ENCODE measurements around the gene MYLK3. TPM values are rescaled to one million over a fixed set of nuclear protein-coding genes. Genes with fewer than 3 reads are reported as not detected.

Gene MYLK3
- total RNA-seq, 1 donor from 2014 or later, result 0.49 TPM

- no peak for DNase-seq
- no peak overlapping the region for H3K27ac Mint-ChIP-seq (ENCODE audit: unreplicated experiment)
- peaks cover 5% of the 10 kb centered on the region for H3K27me3 Mint-ChIP-seq (ENCODE audit: unreplicated experiment)
- no peak for TF ChIP-seq CTCF (IDR thresholded peaks at IDR 0.05; ENCODE audit: partially characterized antibody, unreplicated experiment)
- peaks cover 5% of the 10 kb centered on the region for H3K4me1 Mint-ChIP-seq (ENCODE audit: low read depth, unreplicated experiment)
- peaks cover 3% of the 10 kb centered on the region for H3K9me3 Mint-ChIP-seq (ENCODE audit: unreplicated experiment)
- no peak overlapping the region for H3K4me3 Mint-ChIP-seq (ENCODE audit: unreplicated experiment)
- H3K36me3 Mint-ChIP-seq (ENCODE audit: unreplicated experiment), result no peaks in the 10 kb centered on the region
Measured at GRCh38 chr16:46753015-46753414, 4.9 kb upstream of the MYLK3 start.

- H3K4me3 Mint-ChIP-seq (ENCODE audit: unreplicated experiment), result no peak overlapping the region
- peaks cover 6% of the 10 kb centered on the region for H3K27me3 Mint-ChIP-seq (ENCODE audit: unreplicated experiment)
- no peak overlapping the region for H3K27ac Mint-ChIP-seq (ENCODE audit: unreplicated experiment)
- no peaks in the 10 kb centered on the region for H3K36me3 Mint-ChIP-seq (ENCODE audit: unreplicated experiment)
- peaks cover 3% of the 10 kb centered on the region for H3K4me1 Mint-ChIP-seq (ENCODE audit: low read depth, unreplicated experiment)
- peaks cover 3% of the 10 kb centered on the region for H3K9me3 Mint-ChIP-seq (ENCODE audit: unreplicated experiment)
- TF ChIP-seq CTCF (IDR thresholded peaks at IDR 0.05; ENCODE audit: partially characterized antibody, unreplicated experiment), result no peak
- no peak for DNase-seq
Measured at GRCh38 chr16:46751381-46751780, 3.2 kb upstream of the MYLK3 start.

- peaks cover 4% of the 10 kb centered on the region for H3K27me3 Mint-ChIP-seq (ENCODE audit: unreplicated experiment)
- no peak overlapping the region for H3K4me3 Mint-ChIP-seq (ENCODE audit: unreplicated experiment)
- H3K9me3 Mint-ChIP-seq (ENCODE audit: unreplicated experiment), result no peaks in the 10 kb centered on the region
- DNase-seq, result no peak
- no peaks in the 10 kb centered on the region for H3K36me3 Mint-ChIP-seq (ENCODE audit: unreplicated experiment)
- peaks cover 3% of the 10 kb centered on the region for H3K4me1 Mint-ChIP-seq (ENCODE audit: low read depth, unreplicated experiment)
- no peak for TF ChIP-seq CTCF (IDR thresholded peaks at IDR 0.05; ENCODE audit: partially characterized antibody, unreplicated experiment)
- no peak overlapping the region for H3K27ac Mint-ChIP-seq (ENCODE audit: unreplicated experiment)
Measured at GRCh38 chr16:46748775-46749705, 896 bp upstream of the MYLK3 start.

GRCh38 chr16:46746821-46747776, 1.0 kb downstream of the MYLK3 start:
- no peak for TF ChIP-seq CTCF (IDR thresholded peaks at IDR 0.05; ENCODE audit: partially characterized antibody, unreplicated experiment)
- Mint-ChIP-seq H3K36me3 (ENCODE audit: unreplicated experiment) (no peaks in the 10 kb centered on the region), H3K27ac (ENCODE audit: unreplicated experiment) (no peak overlapping the region), H3K27me3 (ENCODE audit: unreplicated experiment) (peaks cover 4% of the 10 kb centered on the region), H3K4me1 (ENCODE audit: low read depth, unreplicated experiment) (peaks cover 3% of the 10 kb centered on the region), H3K9me3 (ENCODE audit: unreplicated experiment) (no peaks in the 10 kb centered on the region), H3K4me3 (ENCODE audit: unreplicated experiment) (no peak overlapping the region)
- no peak for DNase-seq
